ENCODE results near the gene SH2D6. TPM values are rescaled to one million over a fixed set of nuclear protein-coding genes. Genes with fewer than 3 reads are reported as not detected.

The SH2D6 gene
- total and polyA plus RNA-seq, 9 of the 15 experiments (the other 6 are each of a cell fraction or from before 2014, with no cell fraction given): 0.07 to 0.76 (median 0.33) TPM; not detected in 2

- no peak for TF ChIP-seq NR1H2 (CRISPR knock-in tag; IDR thresholded peaks at IDR 0.05)
- TF ChIP-seq HBP1 (CRISPR knock-in tag; IDR thresholded peaks at IDR 0.05): 0 out of 2 replicates have a peak, but pooled peaks have one; percentile 27
- 0 out of 2 replicates have a peak, but pooled peaks have one; percentile 37 for TF ChIP-seq ZKSCAN1 (IDR thresholded peaks at IDR 0.05; ENCODE audit: low read depth, low read length)
- TF ChIP-seq MYC (IDR thresholded peaks at IDR 0.05; ENCODE audit: low read depth, low read length): no peak
- no peak for TF ChIP-seq MYC (CRISPR knock-in tag; IDR thresholded peaks at IDR 0.05; ENCODE audit: borderline replicate concordance, low read depth)
- no peak for TF ChIP-seq HMG20B (CRISPR knock-in tag; IDR thresholded peaks at IDR 0.05)
- TF ChIP-seq HOXB6 (CRISPR knock-in tag; IDR thresholded peaks at IDR 0.05; ENCODE audit: borderline replicate concordance): no peak
- no peak for TF ChIP-seq ZNF408 (CRISPR knock-in tag; IDR thresholded peaks at IDR 0.05; ENCODE audit: low read depth)
- TF ChIP-seq NCOA1 (IDR thresholded peaks at IDR 0.05; ENCODE audit: low read depth): peak; percentile 20; the same call in 1 of the 2 replicates
- no peak for TF ChIP-seq ARID4B (CRISPR knock-in tag; IDR thresholded peaks at IDR 0.05)
- TF ChIP-seq ZNF133 (CRISPR knock-in tag; IDR thresholded peaks at IDR 0.05): no peak
- peak; percentile 66 for TF ChIP-seq ZNF134 (CRISPR knock-in tag; conservative IDR thresholded peaks at IDR 0.05)
- TF ChIP-seq KHSRP (IDR thresholded peaks at IDR 0.05): no peak
- TF ChIP-seq SREBF1 (IDR thresholded peaks at IDR 0.05; ENCODE audit: borderline replicate concordance, low read depth, low read length): no peak
- TF ChIP-seq, protein P1, sequence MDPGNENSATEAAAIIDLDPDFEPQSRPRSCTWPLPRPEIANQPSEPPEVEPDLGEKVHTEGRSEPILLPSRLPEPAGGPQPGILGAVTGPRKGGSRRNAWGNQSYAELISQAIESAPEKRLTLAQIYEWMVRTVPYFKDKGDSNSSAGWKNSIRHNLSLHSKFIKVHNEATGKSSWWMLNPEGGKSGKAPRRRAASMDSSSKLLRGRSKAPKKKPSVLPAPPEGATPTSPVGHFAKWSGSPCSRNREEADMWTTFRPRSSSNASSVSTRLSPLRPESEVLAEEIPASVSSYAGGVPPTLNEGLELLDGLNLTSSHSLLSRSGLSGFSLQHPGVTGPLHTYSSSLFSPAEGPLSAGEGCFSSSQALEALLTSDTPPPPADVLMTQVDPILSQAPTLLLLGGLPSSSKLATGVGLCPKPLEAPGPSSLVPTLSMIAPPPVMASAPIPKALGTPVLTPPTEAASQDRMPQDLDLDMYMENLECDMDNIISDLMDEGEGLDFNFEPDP (CRISPR knock-in tag; IDR thresholded peaks at IDR 0.05): no peak
- TF ChIP-seq ZNF76 (CRISPR knock-in tag; IDR thresholded peaks at IDR 0.05; ENCODE audit: borderline replicate concordance): no peak
- no peak for TF ChIP-seq ZBTB34 (CRISPR knock-in tag; IDR thresholded peaks at IDR 0.05)
- TF ChIP-seq TGIF2 (CRISPR knock-in tag; IDR thresholded peaks at IDR 0.05): no peak
These were observed 3.0 kb downstream of the SH2D6 start (continued) for GRCh38 chr2:85421260-85422071.

Measured in K562 (cell line).